K562 (cell line): ENCODE measurements around the gene FA2H. TPM values are rescaled to one million over a fixed set of nuclear protein-coding genes. Genes with fewer than 3 reads are reported as not detected.

Experiments
- AFF1 ChIP-seq, 2 experiments: fragments of 450-650 bp; IDR thresholded peaks; 2 replicates each; pipeline ENCODE4 v1.6.1; 2018; ENCODE audit warnings: mild to moderate bottlenecking in 2 of 2, low read depth in 1 of 2; ENCODE audit not compliant: partially characterized antibody in 2 of 2
- BRCA1 ChIP-seq, 2 experiments: fragments of 450-650 bp in 1 of 2; sonication (generic) in 1 of 2; formaldehyde crosslinking in 1 of 2; IDR thresholded peaks; 2 replicates each; pipeline versions ENCODE4 v1.5.0 to v1.6.1; 2017 to 2020; ENCODE audit warnings: mild to moderate bottlenecking in 1 of 2, missing genetic modification reagents in 1 of 2
- DACH1 ChIP-seq: fragments of 450-650 bp; IDR thresholded peaks from 2 replicates; pipeline ENCODE4 v1.6.1; 2018; ENCODE audit not compliant: partially characterized antibody
- DIDO1 ChIP-seq: fragments of 450-650 bp; IDR thresholded peaks from 2 replicates; pipeline ENCODE4 v1.6.1; 2016; ENCODE audit warnings: low read depth, missing biosample characterization, missing genetic modification characterization
- MCM3 ChIP-seq: fragments of 450-650 bp; IDR thresholded peaks from 2 replicates; pipeline ENCODE4 v1.6.1; 2016
- MCM5 ChIP-seq: fragments of 450-650 bp; IDR thresholded peaks from 2 replicates; pipeline ENCODE4 v1.6.1; 2016; ENCODE audit warnings: low read depth
- PHF20 ChIP-seq: fragments of 450-650 bp; IDR thresholded peaks from 2 replicates; pipeline ENCODE4 v1.6.1; 2018; ENCODE audit not compliant: partially characterized antibody
- REST ChIP-seq, 2 experiments: fragments of 450-650 bp; formaldehyde crosslinking in 1 of 2; IDR thresholded peaks; 2 replicates each; pipeline versions ENCODE4 v1.4.0 to v1.6.1; 2014 to 2020; ENCODE audit warnings: mild to moderate bottlenecking in 2 of 2, borderline replicate concordance in 1 of 2, low read depth in 1 of 2
- TEAD4 ChIP-seq, 2 experiments: sonication (generic) in 1 of 2; formaldehyde crosslinking in 1 of 2; IDR thresholded peaks; 2 replicates each; pipeline versions ENCODE4 v1.6.1 to v1.8.0; 2012 to 2022; ENCODE audit warnings: borderline replicate concordance in 1 of 2, inconsistent platforms in 1 of 2, low read length in 1 of 2, mild to moderate bottlenecking in 1 of 2, missing genetic modification reagents in 1 of 2
- TGIF2 ChIP-seq: sonication (generic); formaldehyde crosslinking; IDR thresholded peaks from 2 replicates; pipeline ENCODE4 v1.8.1; 2022; ENCODE audit warnings: mild to moderate bottlenecking, missing genetic modification reagents, moderate library complexity
- ZNF165 ChIP-seq: fragments of 250-450 bp; sonication (Bioruptor Pico); IDR thresholded peaks from 2 replicates; pipeline ENCODE4 v1.4.0; 2020; ENCODE audit warnings: borderline replicate concordance
- ZNF449 ChIP-seq: fragments of 250-450 bp; sonication (Bioruptor Pico); IDR thresholded peaks from 2 replicates; pipeline ENCODE4 v1.8.0; 2022; ENCODE audit warnings: moderate library complexity, mild to moderate bottlenecking, inconsistent platforms
- polyA plus RNA-seq, 8 experiments: library from polyadenylated mRNA; depleted of rRNA in 4 of 8; stranded (reverse) in 5 of 8; unstranded in 3 of 8; fragments of >200 nt; fragmentation: Nextera tagmentation in 2 of 8; fragmentation: Illumina TruSeq in 1 of 8; extraction: Ambion mirVana in 2 of 8; extraction: Trizol in 1 of 8; gene quantifications; 2 replicates each; pipeline versions ENCODE4 v1.2.1 to v1.2.3, GENCODE V29; 2011 to 2014; ENCODE audit warnings: inconsistent platforms in 1 of 8, missing spikeins in 1 of 8
- total RNA-seq, 7 experiments: library from RNA; depleted of rRNA in 6 of 7; stranded (reverse); fragments of >200 nt in 6 of 7; fragmentation: Illumina TruSeq in 2 of 7; extraction: Trizol in 2 of 7; gene quantifications; 2 replicates each; pipeline versions ENCODE4 v1.2.1 to v1.2.3, GENCODE V29; 2011 to 2021; ENCODE audit warnings: low replicate concordance in 1 of 7

The FA2H gene
- total and polyA plus RNA-seq, 9 of the 15 experiments (the other 6 are each of a cell fraction or from before 2014, with no cell fraction given), result not detected

- TF ChIP-seq ZNF165 (CRISPR knock-in tag), result no peak
- TF ChIP-seq TEAD4 (IDR thresholded peaks at IDR 0.05; ENCODE audit: low read length), result no peak
- no peak for TF ChIP-seq TEAD4 (CRISPR knock-in tag; IDR thresholded peaks at IDR 0.05; ENCODE audit: borderline replicate concordance)
- no peak for TF ChIP-seq MCM3
- TF ChIP-seq DIDO1 (tag), result 0 out of 2 replicates have a peak, but pooled peaks have one; percentile 22
- TF ChIP-seq MCM5, result no peak
- TF ChIP-seq AFF1 (IDR thresholded peaks at IDR 0.05; ENCODE audit: low read depth in 1 of 2, partially characterized antibody in 2 of 2), result peak in 1 of 2 experiments; percentile 14
- TF ChIP-seq REST (IDR thresholded peaks at IDR 0.05; ENCODE audit: borderline replicate concordance), result no peak
- TF ChIP-seq REST (CRISPR knock-in tag; IDR thresholded peaks at IDR 0.05; ENCODE audit: low read depth), result no peak
- no peak for TF ChIP-seq ZNF449 (CRISPR knock-in tag)
- no peak for TF ChIP-seq DACH1
- TF ChIP-seq PHF20, result no peak
- TF ChIP-seq TGIF2 (CRISPR knock-in tag), result no peak
- TF ChIP-seq BRCA1 (IDR thresholded peaks at IDR 0.05), result no peak
- no peak for TF ChIP-seq BRCA1 (CRISPR knock-in tag; IDR thresholded peaks at IDR 0.05)
Measured at GRCh38 chr16:74700438-74701225, 74.0 kb downstream of the FA2H start, which contains the start of gene MLKL (continued).
